OCI-M1 (cell line): ENCODE data around the gene IER3.
"Not testable (repeated sequence)": the region's sequence is repeated elsewhere in the genome, so short reads cannot be mapped to it uniquely, and the experiment has no call there.

ENCODE experiments used
- DNase-seq: peaks from one replicate; lab custom pipeline; 2025; lab: John Stamatoyannopoulos, UW

The IER3 gene

DNA sequence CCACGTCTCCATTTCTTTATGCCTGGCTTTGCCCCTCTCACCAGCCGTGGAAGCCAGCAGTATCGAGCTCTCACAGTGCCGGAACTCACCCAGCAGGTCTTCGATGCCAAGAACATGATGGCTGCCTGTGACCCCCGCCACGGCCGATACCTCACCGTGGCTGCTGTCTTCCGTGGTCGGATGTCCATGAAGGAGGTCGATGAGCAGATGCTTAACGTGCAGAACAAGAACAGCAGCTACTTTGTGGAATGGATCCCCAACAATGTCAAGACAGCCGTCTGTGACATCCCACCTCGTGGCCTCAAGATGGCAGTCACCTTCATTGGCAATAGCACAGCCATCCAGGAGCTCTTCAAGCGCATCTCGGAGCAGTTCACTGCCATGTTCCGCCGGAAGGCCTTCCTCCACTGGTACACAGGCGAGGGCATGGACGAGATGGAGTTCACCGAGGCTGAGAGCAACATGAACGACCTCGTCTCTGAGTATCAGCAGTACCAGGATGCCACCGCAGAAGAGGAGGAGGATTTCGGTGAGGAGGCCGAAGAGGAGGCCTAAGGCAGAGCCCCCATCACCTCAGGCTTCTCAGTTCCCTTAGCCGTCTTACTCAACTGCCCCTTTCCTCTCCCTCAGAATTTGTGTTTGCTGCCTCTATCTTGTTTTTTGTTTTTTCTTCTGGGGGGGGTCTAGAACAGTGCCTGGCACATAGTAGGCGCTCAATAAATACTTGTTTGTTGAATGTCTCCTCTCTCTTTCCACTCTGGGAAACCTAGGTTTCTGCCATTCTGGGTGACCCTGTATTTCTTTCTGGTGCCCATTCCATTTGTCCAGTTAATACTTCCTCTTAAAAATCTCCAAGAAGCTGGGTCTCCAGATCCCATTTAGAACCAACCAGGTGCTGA is 20.3 kb downstream of the IER3 start:
- not testable (repeated sequence) for DNase-seq

- not testable (repeated sequence) for DNase-seq
Measured at GRCh38 chr6:30723159-30723842, 21.0 kb downstream of the IER3 start.

GRCh38 chr6:30722280-30723112 is 21.9 kb downstream of the IER3 start:
- DNase-seq, result peak; percentile 94

DNA sequence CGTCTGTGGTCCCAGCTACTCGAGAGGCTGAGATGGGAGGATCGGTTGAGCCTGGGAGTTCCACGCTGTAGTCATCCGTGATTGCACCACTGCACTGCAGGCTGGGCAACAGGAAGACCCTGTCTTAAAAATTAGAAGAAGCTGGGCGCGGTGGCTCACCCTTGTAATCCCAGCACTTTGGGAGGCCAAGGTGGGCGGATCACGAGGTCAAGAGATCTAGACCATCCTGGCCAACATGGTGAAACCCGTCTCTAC is 22.4 kb downstream of the IER3 start:
- not testable (repeated sequence) for DNase-seq

DNA sequence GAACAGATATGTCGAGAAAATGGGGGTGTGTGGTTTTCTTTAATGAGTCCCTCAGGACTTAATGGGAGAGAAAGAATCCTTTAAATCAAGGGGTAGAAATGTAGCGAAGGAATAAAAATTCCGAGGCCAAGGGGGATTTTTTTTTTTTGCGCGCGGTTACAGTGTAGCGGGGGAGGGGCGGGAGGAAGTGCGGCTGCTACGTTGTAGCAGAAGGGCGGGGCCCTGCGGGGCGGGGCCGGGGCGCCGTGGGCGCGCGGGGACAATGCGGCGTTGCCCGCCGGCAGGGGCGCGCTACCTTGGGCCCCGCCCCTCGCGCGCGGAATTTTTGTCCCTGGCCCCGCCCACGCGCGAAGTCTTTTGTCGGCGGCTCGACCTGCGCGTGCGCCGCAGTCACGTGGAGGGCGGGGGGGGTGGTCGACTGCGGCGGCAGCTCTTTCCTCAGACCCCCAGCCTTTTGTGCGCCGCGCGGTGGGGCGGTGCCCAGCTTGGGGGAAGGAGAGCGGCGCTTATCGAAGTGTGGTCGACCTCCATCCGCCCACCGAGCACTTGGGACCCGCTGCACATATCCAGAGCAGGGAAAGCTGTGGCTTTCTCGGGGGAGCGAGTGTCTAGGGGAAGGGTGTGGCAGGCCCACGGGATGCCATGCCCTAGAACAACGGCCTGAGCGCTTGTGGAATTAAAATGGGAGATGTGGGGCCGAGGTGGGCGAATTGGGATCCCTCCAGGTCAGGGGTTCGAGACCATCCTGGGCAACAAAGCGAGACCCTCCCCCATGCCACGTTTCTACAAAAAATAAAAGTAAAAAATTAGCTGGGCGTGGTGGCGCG is 22.9 kb downstream of the IER3 start:
- peak; percentile 96 for DNase-seq

DNA sequence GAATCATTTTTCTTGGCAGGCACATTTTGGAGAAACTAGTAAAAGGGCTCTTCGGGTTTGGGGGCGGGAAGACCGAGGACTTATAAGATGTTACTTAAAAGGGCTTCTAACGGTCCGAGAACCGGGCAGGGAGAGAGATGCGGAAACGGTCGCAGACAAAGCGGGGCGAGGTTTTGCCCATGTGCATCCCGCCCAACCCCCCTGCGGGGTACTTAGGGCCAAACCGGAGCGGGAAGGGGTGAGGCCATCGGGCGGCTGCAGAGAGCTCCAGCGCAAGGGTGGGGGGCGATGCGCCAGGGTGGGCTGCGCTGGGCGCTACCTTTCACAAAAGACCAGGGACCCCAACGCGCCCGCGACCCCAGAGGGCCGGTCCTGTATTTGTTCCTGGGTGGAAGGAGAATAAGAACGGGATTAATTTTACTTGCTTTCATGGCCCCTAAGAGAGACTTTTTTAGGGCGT is 23.6 kb downstream of the IER3 start:
- peak; percentile 84 for DNase-seq

DNA sequence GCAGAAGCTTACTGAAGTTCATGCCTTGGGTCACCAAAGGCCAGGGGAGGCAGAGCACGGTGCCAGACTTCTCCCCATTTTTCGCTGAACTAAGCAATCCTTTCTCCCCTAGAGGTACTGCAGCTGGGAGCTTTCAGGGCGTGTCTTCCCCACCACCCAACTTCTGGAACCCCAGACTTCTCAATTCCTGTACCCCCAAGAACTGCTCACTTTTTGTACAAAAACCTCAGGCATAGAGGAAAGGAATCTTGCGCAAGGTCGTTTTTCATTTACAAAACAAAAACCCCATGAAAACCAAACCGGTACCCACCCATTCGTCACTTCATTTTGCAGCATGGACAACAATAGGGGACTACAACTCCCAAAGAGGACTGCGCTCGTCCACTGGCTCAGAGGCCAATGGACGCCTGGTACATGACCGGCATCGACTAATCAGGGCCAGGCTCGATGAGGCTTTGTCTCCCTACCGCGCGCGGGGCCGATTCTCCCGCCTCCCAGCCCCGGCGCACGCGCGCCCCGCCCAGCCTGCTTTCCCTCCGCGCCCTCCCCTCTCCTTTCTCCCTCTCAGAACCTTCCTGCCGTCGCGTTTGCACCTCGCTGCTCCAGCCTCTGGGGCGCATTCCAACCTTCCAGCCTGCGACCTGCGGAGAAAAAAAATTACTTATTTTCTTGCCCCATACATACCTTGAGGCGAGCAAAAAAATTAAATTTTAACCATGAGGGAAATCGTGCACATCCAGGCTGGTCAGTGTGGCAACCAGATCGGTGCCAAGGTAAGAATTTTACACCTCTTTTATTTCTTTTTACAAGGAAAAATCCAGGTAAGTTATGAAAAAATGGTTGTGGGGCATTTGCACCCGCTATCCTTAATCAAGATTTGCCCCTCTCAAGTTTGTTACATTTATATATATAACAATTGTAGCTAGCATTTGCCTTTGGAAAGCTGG is 24.3 kb downstream of the IER3 start, which contains the start of gene TUBB:
Gene TUBB, plus strand, starts transcription at position 562 of the 947 bp plus-strand sequence. Its CDS starts 155 bp downstream, at position 717.
- peak; percentile 99 for DNase-seq

- no peak for DNase-seq
Measured at GRCh38 chr6:30719356-30719755, 25.0 kb downstream of the IER3 start.

- not testable (repeated sequence) for DNase-seq
Measured at GRCh38 chr6:30717845-30718720, 26.3 kb downstream of the IER3 start.

- peak; percentile 100 for DNase-seq
Measured at GRCh38 chr6:30717129-30717844, 27.1 kb downstream of the IER3 start, which contains the start of gene MDC1. Gene MDC1 (minus strand): TSS chr6:30717281. CDS start chr6:30715175, 2,106 bp downstream.

DNA sequence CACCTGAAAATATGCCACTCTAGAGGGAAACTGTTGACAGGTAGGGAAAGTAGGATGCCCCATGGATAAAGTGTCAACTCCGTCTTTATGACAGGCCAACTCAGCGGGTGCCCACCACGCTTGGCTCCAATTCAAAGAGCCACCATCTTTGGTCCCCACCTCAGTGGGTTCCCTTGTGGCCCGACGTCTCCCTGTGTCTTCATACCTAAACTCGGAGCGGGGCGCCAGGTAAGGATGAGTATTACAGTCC is 27.5 kb downstream of the IER3 start:
- no peak for DNase-seq

DNA sequence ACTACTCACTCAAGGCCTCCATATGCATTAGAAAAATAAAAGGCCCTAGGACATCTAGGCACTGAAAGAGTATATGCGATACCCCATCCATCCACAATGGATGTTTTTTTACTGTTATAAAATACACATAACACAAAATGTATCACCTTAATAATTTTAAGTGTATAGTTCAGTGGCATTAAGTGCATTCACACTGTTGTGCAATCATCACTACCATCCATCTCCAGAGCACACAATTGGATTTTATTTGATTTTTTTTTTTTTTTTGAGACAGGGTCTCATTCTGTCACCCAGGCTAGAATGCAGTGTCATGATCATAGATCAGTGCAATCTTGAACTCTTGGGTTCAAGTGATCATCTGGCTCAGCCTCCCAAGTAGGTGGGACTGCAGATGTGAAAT is 30.1 kb downstream of the IER3 start:
- DNase-seq, result no peak

DNA sequence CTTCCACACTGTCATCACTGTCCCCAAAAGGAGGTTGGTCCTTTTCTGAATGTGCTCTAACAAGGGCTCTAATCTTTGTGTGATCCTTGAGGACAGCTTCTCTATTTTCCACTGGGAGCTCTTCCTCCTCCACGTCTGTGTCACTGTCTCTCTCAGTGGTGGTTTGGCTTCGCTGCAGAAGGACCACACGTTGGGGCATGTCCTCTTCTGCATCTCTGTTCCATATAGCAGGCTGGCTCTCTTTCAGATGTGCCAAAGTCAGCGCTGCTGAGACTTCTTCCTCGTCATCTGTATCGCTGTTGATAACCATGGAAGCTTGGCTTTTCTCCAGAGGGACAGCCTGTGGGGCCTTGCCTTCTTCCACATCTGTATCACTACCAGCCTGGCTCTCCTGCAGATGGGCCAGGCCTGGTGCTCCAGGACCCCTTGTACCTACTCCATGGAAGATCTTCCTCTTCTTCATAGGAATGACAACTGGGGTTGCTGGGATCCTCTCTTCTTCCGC is 31.9 kb downstream of the IER3 start:
- DNase-seq, result no peak

DNA sequence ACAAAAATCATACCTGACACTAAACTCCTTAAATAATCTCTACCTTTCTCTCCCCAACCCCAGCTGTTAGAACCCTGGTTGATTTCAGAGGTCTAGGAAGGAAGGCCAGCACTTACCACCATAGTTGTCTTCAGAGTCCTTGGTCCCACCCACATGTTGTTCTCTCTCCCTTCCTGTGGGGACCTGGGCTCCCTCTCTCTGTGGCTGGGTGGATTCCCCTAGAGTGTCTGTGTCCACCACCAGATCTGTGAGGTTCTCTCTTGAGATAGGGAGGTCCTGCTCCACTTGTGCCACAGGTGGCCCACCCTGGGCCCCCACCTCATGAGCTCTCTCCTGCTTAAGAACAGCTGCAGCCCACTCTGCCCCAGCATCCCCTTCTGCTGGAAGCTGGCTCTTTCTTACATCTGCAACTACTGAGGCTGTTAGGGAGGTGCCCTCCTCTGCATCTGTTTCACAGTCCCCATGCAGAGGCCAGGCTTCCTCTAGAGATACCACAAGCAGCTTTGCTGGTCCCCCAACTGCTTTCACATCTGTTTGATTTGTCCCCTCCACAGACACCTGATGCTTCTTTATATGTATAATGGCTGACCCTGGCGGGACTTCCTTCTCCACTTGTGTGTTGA is 32.5 kb downstream of the IER3 start:
- no peak for DNase-seq

DNA sequence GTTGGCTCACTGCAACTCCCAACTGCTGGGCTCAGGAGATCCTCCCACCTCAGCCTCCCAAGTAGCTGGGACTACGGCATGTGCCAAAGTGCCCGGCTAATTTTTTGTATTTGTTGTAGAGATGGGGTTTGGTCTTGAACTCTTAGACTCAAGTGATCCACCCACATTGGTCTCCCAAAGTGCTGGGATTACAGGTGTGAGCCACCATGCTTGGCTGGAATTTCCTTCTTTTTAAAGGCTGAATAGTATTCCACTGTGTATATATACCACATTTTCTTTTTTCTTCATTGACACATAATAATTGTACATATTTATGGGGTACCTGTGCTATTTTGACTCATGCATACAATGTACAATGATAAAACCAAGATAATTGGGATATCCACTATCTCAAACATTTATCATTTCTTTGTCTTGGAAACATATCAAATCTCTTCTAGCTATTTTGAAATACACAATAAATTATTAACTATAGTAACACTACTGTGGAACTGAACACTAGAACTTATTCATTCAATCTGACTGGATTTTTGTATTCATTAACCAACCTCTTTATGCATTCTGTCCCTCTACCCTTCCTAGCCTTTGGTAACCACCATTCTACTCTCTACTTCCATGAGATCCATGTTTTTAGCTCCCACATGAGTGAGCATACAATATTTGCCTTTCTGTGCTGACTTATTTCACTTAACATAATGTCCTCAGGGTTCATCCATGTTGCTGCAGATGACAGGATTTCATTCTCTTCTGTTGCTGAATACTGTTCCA is 35.1 kb downstream of the IER3 start:
- no peak for DNase-seq

DNA sequence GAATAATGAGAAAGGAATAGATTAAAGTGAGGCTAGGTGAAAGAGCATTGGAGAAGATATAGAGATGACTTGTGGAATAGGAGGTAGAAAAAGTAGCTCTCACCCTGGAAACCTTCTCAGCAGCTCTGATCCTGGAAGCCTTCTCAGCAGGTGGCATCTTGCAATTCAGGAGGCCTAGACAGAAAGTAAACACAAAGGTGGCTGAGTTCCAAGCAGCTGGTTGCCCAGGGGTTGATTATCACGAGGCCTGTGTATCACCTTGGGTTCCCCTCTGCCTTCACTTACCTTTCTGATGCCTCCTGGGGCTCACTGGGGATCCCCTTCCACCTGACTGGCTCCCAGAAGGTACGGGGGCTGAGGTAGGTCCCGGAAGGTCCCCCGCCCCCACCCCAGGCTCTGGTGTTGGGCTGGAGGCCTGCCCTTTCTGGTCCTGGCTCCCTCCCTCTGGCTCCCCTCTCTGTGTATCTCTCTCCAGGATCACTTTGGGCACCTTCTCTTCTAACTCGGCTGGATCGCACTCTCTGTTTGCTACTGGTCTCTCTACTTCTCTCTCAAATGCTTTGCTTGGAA is 37.0 kb downstream of the IER3 start:
- no peak for DNase-seq

GRCh38 chr6:30705620-30706019 is 38.7 kb downstream of the IER3 start:
- DNase-seq, result no peak
